Endothelial cell of umbilical vein (primary cell): ENCODE data around the gene ABCA9. TPM values are rescaled to one million over a fixed set of nuclear protein-coding genes. Genes with fewer than 3 reads are reported as not detected.

Experiments
- BruUV-seq: library from RNA; stranded (reverse); fragments of 400-500 nt; replicated peaks from 2 replicates; lab custom pipeline; 2021; lab: Mats Ljungman, UMichigan
- CTCF ChIA-PET: fragments of 300-600, 350-600 bp; sonication (Branson Sonifier 250); formaldehyde crosslinking; loops from one replicate; lab custom pipeline; 2021; ENCODE audit warnings: antibody characterized with exemption, inconsistent platforms; lab: Charles Lee
- POLR2A ChIA-PET: fragments of 300-600, 350-600 bp; sonication (Branson Sonifier 250); formaldehyde crosslinking; loops from one replicate; lab custom pipeline; 2021; ENCODE audit warnings: antibody characterized with exemption, inconsistent platforms; lab: Charles Lee
- DNase-seq: peaks from one replicate; pipeline ENCODE4 v3.0.0-alpha.2; 2011; ENCODE audit warnings: low read depth, low spot score
- FAIRE-seq: peaks from 2 replicates; lab custom pipeline; 2011; peaks lifted over from hg19 to GRCh38; lab: Jason Lieb, UNC
- H2AFZ ChIP-seq: 2 replicates; pipeline ENCODE4 v1.6.0; 2012; ENCODE audit warnings: low read depth, low read length, control low read depth, inconsistent platforms
- H3K27ac ChIP-seq: 2 replicates; pipeline ENCODE4 v1.5.1; 2011; ENCODE audit warnings: low read depth, mild to moderate bottlenecking, control low read depth, low read length, moderate library complexity; ENCODE audit not compliant: insufficient read depth
- H3K27me3 ChIP-seq, 2 experiments: 2 replicates each; pipeline versions ENCODE4 v1.6.0 to v1.6.1; 2011; ENCODE audit warnings: low read length in 2 of 2, mixed read lengths in 1 of 2; ENCODE audit not compliant: control insufficient read depth in 2 of 2, insufficient read depth in 2 of 2
- H3K36me3 ChIP-seq, 2 experiments: 2 replicates in 1 of 2; 3 replicates in 1 of 2; pipeline ENCODE4 v1.5.1; 2011; ENCODE audit warnings: low read length in 2 of 2, mild to moderate bottlenecking in 1 of 2, moderate library complexity in 1 of 2; ENCODE audit not compliant: control insufficient read depth in 2 of 2, insufficient read depth in 2 of 2; ENCODE audit errors: extremely low read depth in 1 of 2
- H3K4me1 ChIP-seq: 3 replicates; pipeline ENCODE4 v1.5.1; 2011; ENCODE audit warnings: mild to moderate bottlenecking, low read length; ENCODE audit not compliant: control insufficient read depth, insufficient read depth; ENCODE audit errors: extremely low read depth
- H3K4me2 ChIP-seq: 2 replicates; pipeline ENCODE4 v1.6.1; 2011; ENCODE audit warnings: low read length, control low read depth, mixed read lengths; ENCODE audit not compliant: insufficient read depth
- H3K4me3 ChIP-seq, 3 experiments: fragments of 200-600 bp in 1 of 3; sonication (generic), shearing (Covaris generic) in 1 of 3; replicated peaks in 1 of 3; 2 replicates each; pipeline ENCODE4 v1.5.1; 2011 to 2016; ENCODE audit warnings: control low read depth in 3 of 3, low read length in 3 of 3, mild to moderate bottlenecking in 2 of 3, inconsistent platforms in 1 of 3, low read depth in 1 of 3, moderate library complexity in 1 of 3; ENCODE audit not compliant: insufficient read depth in 1 of 3
- H3K79me2 ChIP-seq: 2 replicates; pipeline ENCODE4 v1.6.0; 2012; ENCODE audit warnings: low read length, inconsistent platforms; ENCODE audit not compliant: control insufficient read depth, insufficient read depth
- H3K9ac ChIP-seq: replicated peaks from 2 replicates; pipeline ENCODE3; 2011; ENCODE audit warnings: low read length, control low read depth; ENCODE audit not compliant: insufficient read depth; ENCODE audit errors: extremely low read depth
- H3K9me1 ChIP-seq: replicated peaks from 3 replicates; pipeline ENCODE4 v1.6.0; 2011; ENCODE audit warnings: mild to moderate bottlenecking, low read length; ENCODE audit not compliant: control insufficient read depth, insufficient read depth; ENCODE audit errors: extremely low read depth
- H3K9me3 ChIP-seq: replicated peaks from 2 replicates; pipeline ENCODE4 v1.5.1; 2012; ENCODE audit warnings: low read length, inconsistent platforms; ENCODE audit not compliant: control insufficient read depth, insufficient read depth
- H4K20me1 ChIP-seq: replicated peaks from 2 replicates; pipeline ENCODE3; 2011; ENCODE audit warnings: mild to moderate bottlenecking, low read length; ENCODE audit not compliant: control insufficient read depth, insufficient read depth; ENCODE audit errors: extremely low read depth
- EZH2 ChIP-seq: IDR thresholded peaks from 2 replicates; pipeline ENCODE4 v1.6.1; 2012; ENCODE audit warnings: borderline replicate concordance, low read depth, mild to moderate bottlenecking, moderate library complexity, low read length, inconsistent platforms; ENCODE audit not compliant: severe bottlenecking
- FOS ChIP-seq: IDR thresholded peaks from 2 replicates; pipeline ENCODE4 v1.6.1; 2011; ENCODE audit warnings: mild to moderate bottlenecking, low read length, moderate library complexity, borderline replicate concordance; ENCODE audit not compliant: insufficient read depth
- GATA2 ChIP-seq: IDR thresholded peaks from 2 replicates; pipeline ENCODE4 v1.7.0; 2011; ENCODE audit warnings: low read depth, mild to moderate bottlenecking, moderate library complexity, mixed read lengths, low read length; ENCODE audit not compliant: insufficient read length, insufficient read depth
- JUN ChIP-seq: IDR thresholded peaks from 2 replicates; pipeline ENCODE4 v1.6.1; 2011; ENCODE audit warnings: borderline replicate concordance, low read depth; ENCODE audit not compliant: insufficient read length, insufficient read depth
- MAX ChIP-seq: IDR thresholded peaks from 2 replicates; pipeline ENCODE4 v1.6.1; 2011; ENCODE audit not compliant: insufficient read depth, insufficient read length
- MYC ChIP-seq: IDR thresholded peaks from one replicate; pipeline ENCODE4 v1.6.1; 2011; ENCODE audit warnings: mild to moderate bottlenecking, low read depth, low read length
- POLR2A ChIP-seq: IDR thresholded peaks from 2 replicates; pipeline ENCODE4 v1.6.1; 2012; ENCODE audit warnings: low read depth, mild to moderate bottlenecking, control low read depth, low read length
- POLR2AphosphoS5 ChIP-seq: IDR thresholded peaks from 2 replicates; pipeline ENCODE4 v1.6.1; 2012; ENCODE audit warnings: low read depth, mild to moderate bottlenecking, control low read depth, low read length, moderate library complexity; ENCODE audit not compliant: insufficient read depth
- dilution Hi-C: fragments of 300-500 bp; cut with MboI; formaldehyde crosslinking; loops from one replicate; pipeline ENCODE4 v1.15.0; 2019; ENCODE audit warnings: low sequenced_read_pairs; ENCODE audit not compliant: extremely low pct_ligation_motif_present
- intact Hi-C: fragments of 100-400 bp; cut with micrococcal nuclease; formaldehyde crosslinking; loops from one replicate; pipeline ENCODE4 v1.10.0; 2022
- polyA plus RNA-seq, 4 experiments: library from polyadenylated mRNA; depleted of rRNA in 3 of 4; stranded (reverse) in 3 of 4; unstranded in 1 of 4; fragments of >200 nt; gene quantifications; 2 replicates each; pipeline versions ENCODE4 v1.2.1 to v1.2.3, GENCODE V29; 2011 to 2012; ENCODE audit warnings: missing spikeins in 1 of 4
- total RNA-seq: library from RNA; stranded (reverse); gene quantifications from 2 replicates; pipeline ENCODE4 v1.2.3, GENCODE V29; 2021
- TF ChIP-seq, protein P1 (sequence below), 2 donors: IDR thresholded peaks; 1 replicate in 1 of 2; 2 replicates in 1 of 2; pipeline ENCODE4 v1.5.1; 2011; ENCODE audit warnings: low read length in 2 of 2, mild to moderate bottlenecking in 2 of 2, moderate library complexity in 2 of 2, control low read depth in 1 of 2, inconsistent platforms in 1 of 2, low read depth in 1 of 2; ENCODE audit not compliant: insufficient read depth in 1 of 2; ENCODE audit errors: extremely low read depth in 1 of 2

The ABCA9 gene
- total and polyA plus RNA-seq, 2 donors (not counting 3 experiments of a cell fraction or from before 2014, with no cell fraction given): 2.7 to 7.7 TPM

- no peak overlapping the region for H3K27ac ChIP-seq
- no peak for FAIRE-seq
- H3K36me3 ChIP-seq: peaks cover 0 to 6% of the 10 kb centered on the region in 2 experiments
- DNase-seq: no peak
- H3K9me3 ChIP-seq: no peaks in the 10 kb centered on the region
- H3K4me1 ChIP-seq: no peaks in the 10 kb centered on the region
- BruUV-seq: no TSS peak
- H3K9me1 ChIP-seq: no peaks in the 10 kb centered on the region
- CTCF ChIA-PET: no interaction called here
- dilution Hi-C loops (no loop called here), intact Hi-C loops (no loop called here)
- no peak overlapping the region for H3K4me3 ChIP-seq
- no peak overlapping the region for H3K9ac ChIP-seq
- POLR2A ChIA-PET: no interaction called here
- H4K20me1 ChIP-seq: no peaks in the 10 kb centered on the region
- H3K79me2 ChIP-seq: no peaks in the 10 kb centered on the region
- TF ChIP-seq POLR2AphosphoS5 (no peak), MAX (no peak), FOS (no peak), MYC (no peak), GATA2 (no peak), EZH2 (no peak), JUN (no peak), POLR2A (no peak)
- TF ChIP-seq, protein P1, sequence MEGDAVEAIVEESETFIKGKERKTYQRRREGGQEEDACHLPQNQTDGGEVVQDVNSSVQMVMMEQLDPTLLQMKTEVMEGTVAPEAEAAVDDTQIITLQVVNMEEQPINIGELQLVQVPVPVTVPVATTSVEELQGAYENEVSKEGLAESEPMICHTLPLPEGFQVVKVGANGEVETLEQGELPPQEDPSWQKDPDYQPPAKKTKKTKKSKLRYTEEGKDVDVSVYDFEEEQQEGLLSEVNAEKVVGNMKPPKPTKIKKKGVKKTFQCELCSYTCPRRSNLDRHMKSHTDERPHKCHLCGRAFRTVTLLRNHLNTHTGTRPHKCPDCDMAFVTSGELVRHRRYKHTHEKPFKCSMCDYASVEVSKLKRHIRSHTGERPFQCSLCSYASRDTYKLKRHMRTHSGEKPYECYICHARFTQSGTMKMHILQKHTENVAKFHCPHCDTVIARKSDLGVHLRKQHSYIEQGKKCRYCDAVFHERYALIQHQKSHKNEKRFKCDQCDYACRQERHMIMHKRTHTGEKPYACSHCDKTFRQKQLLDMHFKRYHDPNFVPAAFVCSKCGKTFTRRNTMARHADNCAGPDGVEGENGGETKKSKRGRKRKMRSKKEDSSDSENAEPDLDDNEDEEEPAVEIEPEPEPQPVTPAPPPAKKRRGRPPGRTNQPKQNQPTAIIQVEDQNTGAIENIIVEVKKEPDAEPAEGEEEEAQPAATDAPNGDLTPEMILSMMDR (IDR thresholded peaks at IDR 0.05; ENCODE audit: extremely low read depth in 1 of 2, insufficient read depth in 1 of 2, low read depth in 1 of 2, low read length in 2 of 2): no peak
- no peak overlapping the region for H2AFZ ChIP-seq
- no peak overlapping the region for H3K4me2 ChIP-seq
- H3K27me3 ChIP-seq: no peaks in the 10 kb centered on the region
Observed at GRCh38 chr17:69078864-69079263, 18.1 kb upstream of the ABCA9 start.
